ENCODE data around the gene FGF14. TPM values are rescaled to one million over a fixed set of nuclear protein-coding genes. Genes with fewer than 3 reads are reported as not detected.

Gene FGF14
- total and polyA plus RNA-seq, 5 experiments from 2014 or later: not detected

DNA sequence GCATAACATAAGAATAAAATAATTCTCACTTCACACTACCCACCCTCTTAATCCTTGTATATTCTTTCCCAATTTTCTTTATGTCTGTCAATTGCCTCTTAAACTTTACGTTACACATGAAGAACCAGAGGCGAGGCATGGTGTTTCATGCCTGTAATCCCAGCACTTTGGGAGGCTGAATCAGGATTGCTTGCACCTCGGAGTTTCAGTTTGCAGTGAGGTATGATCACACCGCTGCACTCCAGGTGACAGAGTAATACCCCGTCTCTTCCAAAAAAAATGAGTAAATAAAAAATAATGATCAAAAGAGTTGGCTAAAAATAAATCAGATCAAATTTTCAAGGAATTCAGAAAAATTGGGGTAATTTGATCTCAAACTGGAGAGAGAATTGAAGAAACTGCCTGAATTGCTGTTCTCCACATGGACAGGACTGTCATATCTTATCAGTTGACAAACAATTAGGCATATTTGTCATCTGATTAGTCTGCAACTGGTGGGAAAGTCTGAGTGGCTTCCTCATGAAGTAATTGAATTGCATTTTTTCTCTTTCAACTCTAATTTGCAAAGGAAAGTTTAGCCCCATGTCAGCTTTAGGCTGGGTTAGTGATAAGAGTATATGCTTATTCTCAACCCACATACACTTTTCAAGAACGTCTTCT, 646.5 kb downstream of the FGF14 start:
- POLR2A ChIA-PET: no interaction called here
- Mint-ChIP-seq H3K9me3 (no peaks in the 10 kb centered on the region), H3K36me3 (no peaks in the 10 kb centered on the region), H3K27ac (no peak overlapping the region), H3K4me3 (no peak overlapping the region), H3K4me1 (no peaks in the 10 kb centered on the region), H3K27me3 (peaks cover 5 to 16% (median 10%) of the 10 kb centered on the region in 5 donors)
- ATAC-seq (no peak), DNase-seq (no peak)

DNA sequence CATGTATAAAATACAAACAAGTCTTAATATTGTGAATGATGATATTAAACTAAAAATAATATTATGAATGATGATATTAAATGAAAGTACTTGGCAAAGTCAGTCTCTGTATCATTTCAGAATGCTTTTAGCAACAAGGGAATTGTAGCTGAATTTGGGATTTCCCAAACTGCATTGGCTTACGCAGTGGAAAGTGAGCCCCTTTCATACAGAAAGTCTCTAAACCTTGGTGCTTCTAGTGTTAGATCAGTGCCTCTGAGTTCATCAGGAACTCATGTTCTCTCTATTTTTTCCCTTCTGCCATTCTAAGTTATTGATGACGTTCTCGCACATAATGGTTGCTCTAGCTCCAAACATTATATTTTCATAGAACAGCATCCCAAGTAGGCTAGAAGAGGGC, 649.4 kb downstream of the FGF14 start:
- peaks cover 0 to 8% (median 5%) of the 10 kb centered on the region in 5 donors for H3K27me3 Mint-ChIP-seq
- H3K4me3 Mint-ChIP-seq: no peak overlapping the region
- no peak overlapping the region for H3K27ac Mint-ChIP-seq
- no peaks in the 10 kb centered on the region for H3K4me1 Mint-ChIP-seq
- H3K36me3 Mint-ChIP-seq: no peaks in the 10 kb centered on the region
- H3K9me3 Mint-ChIP-seq: no peaks in the 10 kb centered on the region
- DNase-seq: no peak
- POLR2A ChIA-PET: no interaction called here
- no peak for ATAC-seq

DNA sequence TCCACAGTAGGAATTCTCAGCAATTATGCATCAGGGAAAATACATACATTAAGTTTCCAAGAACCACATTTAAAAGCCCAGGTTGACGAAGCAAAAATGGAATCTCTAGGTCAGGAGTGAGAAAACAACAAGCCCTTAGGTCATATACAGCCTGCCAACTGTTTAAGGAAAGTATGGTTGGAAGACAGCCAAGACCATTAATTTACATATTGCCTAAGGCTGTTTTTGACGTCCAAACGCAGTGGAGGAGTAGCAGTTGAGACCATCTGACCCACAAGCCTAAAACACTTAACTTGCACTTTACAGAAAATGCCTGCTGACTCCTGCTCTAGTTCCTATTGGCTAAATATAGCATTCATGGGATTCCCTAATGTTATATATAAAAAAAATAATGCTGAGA, 650.4 kb downstream of the FGF14 start:
- POLR2A ChIA-PET: no interaction called here
- Mint-ChIP-seq H3K9me3 (no peaks in the 10 kb centered on the region), H3K4me1 (no peaks in the 10 kb centered on the region), H3K27ac (no peak overlapping the region), H3K4me3 (no peak overlapping the region), H3K27me3 (peaks cover 0 to 9% (median 7%) of the 10 kb centered on the region in 5 donors), H3K36me3 (no peaks in the 10 kb centered on the region)
- DNase-seq: no peak
- ATAC-seq: no peak

DNA sequence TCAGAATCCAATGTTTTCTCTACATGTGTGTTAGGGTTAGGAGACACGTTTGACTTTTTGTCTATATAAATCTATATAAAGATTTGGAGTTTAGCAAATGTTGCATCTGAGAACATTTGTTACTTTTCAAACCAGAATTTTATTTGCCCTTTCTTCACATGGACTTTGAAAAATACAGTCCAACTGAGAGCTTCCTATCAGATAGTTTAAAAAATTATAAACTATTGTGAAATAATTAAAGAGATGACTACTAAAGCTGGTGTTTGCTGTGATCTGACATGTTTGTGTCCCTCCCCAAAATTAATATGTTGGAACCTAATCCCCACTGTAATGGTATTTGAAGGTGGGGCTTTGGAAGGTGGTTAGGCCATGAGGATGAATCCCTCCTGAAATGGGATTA, 652.3 kb downstream of the FGF14 start:
- no peaks in the 10 kb centered on the region for H3K9me3 Mint-ChIP-seq
- no peaks in the 10 kb centered on the region for H3K36me3 Mint-ChIP-seq
- peaks cover 0 to 14% (median 11%) of the 10 kb centered on the region in 5 donors for H3K27me3 Mint-ChIP-seq
- no peak overlapping the region for H3K4me3 Mint-ChIP-seq
- no peak overlapping the region for H3K27ac Mint-ChIP-seq
- ATAC-seq: no peak
- no peaks in the 10 kb centered on the region for H3K4me1 Mint-ChIP-seq
- DNase-seq: no peak
- POLR2A ChIA-PET: no interaction called here

DNA sequence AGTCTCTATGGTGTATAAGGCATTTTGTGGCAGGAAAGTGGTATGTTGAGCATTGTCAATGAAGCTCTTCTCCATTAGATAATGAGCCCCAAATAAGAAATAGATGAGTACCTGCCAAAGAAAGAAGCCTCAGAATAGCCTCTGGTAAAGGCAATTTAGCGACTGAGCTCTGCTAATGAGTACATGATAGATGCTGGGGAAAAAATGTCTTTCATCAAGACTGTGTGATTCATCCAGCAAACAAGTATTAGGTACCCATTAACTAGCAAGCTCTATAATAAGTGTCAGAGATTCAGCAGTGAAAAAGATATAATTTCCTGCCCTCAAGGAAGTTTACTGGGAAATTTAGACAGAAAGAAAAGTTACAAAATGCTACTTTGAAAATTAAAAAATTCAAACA, 654.8 kb downstream of the FGF14 start:
- Mint-ChIP-seq H3K36me3 (no peaks in the 10 kb centered on the region), H3K4me3 (no peak overlapping the region), H3K27me3 (peaks cover 0 to 14% (median 12%) of the 10 kb centered on the region in 5 donors), H3K4me1 (no peaks in the 10 kb centered on the region), H3K27ac (no peak overlapping the region), H3K9me3 (no peaks in the 10 kb centered on the region)
- DNase-seq: no peak
- no peak for ATAC-seq
- POLR2A ChIA-PET: no interaction called here

DNA sequence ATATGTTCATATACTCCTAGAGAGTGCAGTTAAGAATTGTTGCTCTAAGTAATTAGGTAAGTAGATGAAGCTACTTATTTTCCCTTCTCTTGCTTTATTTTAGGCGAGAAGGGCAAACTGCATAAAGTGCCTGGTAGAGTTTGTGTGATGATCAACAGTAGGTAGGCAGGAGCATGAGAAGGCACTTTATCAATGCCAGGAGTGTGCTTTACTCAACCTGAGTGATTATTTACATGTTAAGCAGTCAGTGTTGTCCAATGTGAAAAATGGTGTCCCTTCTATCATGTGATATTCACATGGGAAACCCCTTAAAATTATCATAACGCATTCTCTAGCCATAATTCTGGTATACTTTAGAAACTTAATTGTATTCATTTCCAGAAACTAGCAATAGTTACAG, 655.3 kb downstream of the FGF14 start:
- ATAC-seq: no peak
- Mint-ChIP-seq H3K9me3 (no peaks in the 10 kb centered on the region), H3K27ac (no peak overlapping the region), H3K27me3 (peaks cover 0 to 14% (median 11%) of the 10 kb centered on the region in 5 donors), H3K36me3 (no peaks in the 10 kb centered on the region), H3K4me3 (no peak overlapping the region), H3K4me1 (no peaks in the 10 kb centered on the region)
- POLR2A ChIA-PET: no interaction called here
- DNase-seq: no peak

DNA sequence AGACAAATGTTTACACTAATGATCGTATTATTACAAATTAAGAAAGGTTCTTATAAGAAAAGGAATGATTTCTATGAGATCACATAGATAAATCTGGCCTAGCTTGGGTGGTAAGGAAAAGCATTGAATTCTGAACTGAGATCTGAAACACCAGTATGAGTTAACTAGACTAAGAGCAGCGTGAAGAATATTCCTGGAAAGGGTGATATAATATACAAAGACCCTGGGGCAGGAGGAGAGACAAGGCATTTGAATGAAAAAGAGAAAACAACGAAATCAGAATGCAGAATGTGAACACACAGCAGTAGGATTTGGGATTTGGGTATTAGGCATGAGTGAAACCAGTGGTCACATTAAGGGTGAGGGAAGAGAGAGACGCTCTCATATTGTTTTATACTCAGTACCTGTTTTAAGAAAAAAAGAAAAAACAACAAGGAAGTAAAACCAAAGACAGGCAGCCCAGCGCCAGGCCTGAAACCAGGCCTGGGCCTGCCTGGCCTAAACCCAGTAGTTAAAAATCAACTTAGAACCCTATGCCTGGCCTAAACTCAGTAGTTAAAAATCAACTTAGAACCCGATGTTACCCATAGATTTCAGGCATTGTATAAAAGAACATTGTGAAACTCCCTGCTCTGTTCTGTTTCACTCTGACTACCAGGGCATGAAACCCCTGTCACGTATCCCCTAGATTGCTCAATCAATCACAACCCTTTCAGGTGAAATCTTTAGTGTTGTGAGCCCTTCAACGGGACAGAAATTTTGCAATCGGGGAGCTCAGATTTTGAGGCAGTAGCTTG, 662.3 kb downstream of the FGF14 start:
- POLR2A ChIA-PET: no interaction called here
- no peak overlapping the region for H3K27ac Mint-ChIP-seq
- DNase-seq (no peak), ATAC-seq (no peak)
- H3K4me3 Mint-ChIP-seq: no peak overlapping the region
- H3K36me3 Mint-ChIP-seq: no peaks in the 10 kb centered on the region
- no peaks in the 10 kb centered on the region for H3K9me3 Mint-ChIP-seq
- no peaks in the 10 kb centered on the region for H3K4me1 Mint-ChIP-seq
- peaks cover 0 to 4% (median 0%) of the 10 kb centered on the region in 5 donors for H3K27me3 Mint-ChIP-seq

DNA sequence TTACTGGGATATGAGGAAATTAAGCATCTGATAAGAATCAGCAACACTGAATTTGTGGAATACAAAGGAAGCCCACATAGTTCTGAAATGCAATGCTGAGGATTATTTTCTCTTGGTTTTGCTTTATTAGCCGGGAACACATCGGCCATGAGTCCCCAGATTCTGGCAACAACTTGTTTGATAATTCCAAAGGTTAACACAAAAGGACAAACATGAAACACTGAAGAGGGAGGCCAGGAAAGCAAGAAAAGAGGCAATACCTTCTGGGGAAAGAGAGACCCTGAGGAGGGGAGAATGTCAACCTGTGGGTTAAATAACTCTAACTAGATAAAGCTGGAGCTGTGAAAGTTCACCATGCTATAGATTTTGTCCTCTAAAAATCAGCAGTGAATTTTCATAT, 663.5 kb downstream of the FGF14 start:
- Mint-ChIP-seq H3K9me3 (no peaks in the 10 kb centered on the region), H3K27me3 (peaks cover 0 to 3% (median 0%) of the 10 kb centered on the region in 5 donors), H3K36me3 (no peaks in the 10 kb centered on the region), H3K4me3 (no peak overlapping the region), H3K27ac (no peak overlapping the region), H3K4me1 (no peaks in the 10 kb centered on the region)
- POLR2A ChIA-PET: no interaction called here
- DNase-seq: no peak
- no peak for ATAC-seq

DNA sequence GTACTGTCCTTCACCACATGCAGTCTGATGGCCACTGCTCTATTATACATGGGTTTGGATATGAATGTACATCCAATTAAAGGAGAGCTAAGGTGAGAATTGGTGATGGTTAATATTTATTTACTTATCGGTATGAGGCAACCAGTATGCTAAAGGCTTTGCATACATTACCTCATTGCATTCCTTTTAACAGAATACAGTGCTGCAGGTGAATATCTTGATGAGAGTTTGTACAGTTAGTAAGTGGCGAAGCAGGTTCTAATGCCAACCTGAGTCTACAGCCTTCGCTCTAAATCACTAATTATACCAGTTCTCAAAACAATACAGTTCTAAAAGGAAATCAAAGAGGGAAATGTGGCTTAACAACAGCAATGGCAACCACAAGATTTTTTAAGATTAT, 665.3 kb downstream of the FGF14 start:
- ATAC-seq (no peak), DNase-seq (no peak)
- H3K27ac Mint-ChIP-seq: no peak overlapping the region
- H3K4me1 Mint-ChIP-seq: no peaks in the 10 kb centered on the region
- H3K4me3 Mint-ChIP-seq: no peak overlapping the region
- H3K27me3 Mint-ChIP-seq: peaks cover 0 to 1% (median 0%) of the 10 kb centered on the region in 5 donors
- POLR2A ChIA-PET: no interaction called here
- H3K36me3 Mint-ChIP-seq: no peaks in the 10 kb centered on the region
- no peaks in the 10 kb centered on the region for H3K9me3 Mint-ChIP-seq

DNA sequence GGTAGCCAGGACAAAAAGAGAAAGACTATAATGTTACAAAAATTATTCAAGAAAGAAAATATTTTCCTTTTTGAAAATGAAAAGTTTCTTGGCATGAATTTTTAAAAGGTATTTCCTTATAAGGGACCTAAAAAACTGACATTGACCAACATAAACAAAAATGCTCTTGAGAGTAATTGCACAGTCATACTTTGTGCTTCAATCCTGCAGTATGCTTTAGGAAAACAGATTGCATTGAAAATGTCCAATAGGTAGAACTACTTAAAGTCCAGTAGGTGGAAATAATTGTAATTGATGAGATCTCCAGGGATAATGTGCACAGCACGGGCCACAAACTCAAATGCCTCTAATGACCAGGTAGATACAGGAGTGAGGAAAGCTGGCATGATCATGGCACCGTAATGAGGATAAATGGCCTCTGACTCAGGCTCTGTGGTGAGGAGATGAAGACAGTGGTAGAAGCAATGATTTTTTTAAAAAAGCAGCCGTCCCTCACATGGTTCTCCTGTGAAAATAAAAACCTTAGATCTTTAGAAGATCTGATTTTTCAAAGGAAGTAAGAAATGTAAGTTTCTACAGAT, 671.3 kb downstream of the FGF14 start:
- no peaks in the 10 kb centered on the region for H3K36me3 Mint-ChIP-seq
- no peak overlapping the region for H3K4me3 Mint-ChIP-seq
- ATAC-seq (no peak), DNase-seq (no peak)
- no peak overlapping the region for H3K27ac Mint-ChIP-seq
- peaks cover 0 to 4% (median 2%) of the 10 kb centered on the region in 5 donors for H3K27me3 Mint-ChIP-seq
- POLR2A ChIA-PET: no interaction called here
- H3K9me3 Mint-ChIP-seq: no peaks in the 10 kb centered on the region
- H3K4me1 Mint-ChIP-seq: peaks cover 0 to 2% (median under 1%) of the 10 kb centered on the region in 4 donors

DNA sequence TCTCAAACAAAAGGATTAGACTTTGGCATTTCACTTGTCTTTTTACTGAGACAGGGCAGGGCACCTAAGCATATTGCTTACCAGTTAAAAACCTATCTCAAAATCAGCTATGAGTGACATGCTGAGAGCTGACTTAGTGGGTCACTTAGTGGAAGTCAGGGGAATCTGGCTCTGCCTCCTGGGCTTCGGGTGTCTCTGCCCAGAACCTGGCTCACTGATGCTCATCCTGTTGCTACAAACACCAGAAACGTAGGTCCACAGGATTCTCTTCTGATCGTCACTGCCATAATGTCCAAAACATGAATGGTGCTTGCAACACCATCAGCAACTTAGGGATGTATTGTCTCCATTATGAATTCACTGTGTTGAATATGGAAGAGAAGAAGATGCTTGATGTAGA, 673.2 kb downstream of the FGF14 start:
- H3K4me1 Mint-ChIP-seq: peaks cover 0 to 2% (median under 1%) of the 10 kb centered on the region in 4 donors
- H3K27me3 Mint-ChIP-seq: peaks cover 0 to 4% (median 2%) of the 10 kb centered on the region in 5 donors
- no peak overlapping the region for H3K4me3 Mint-ChIP-seq
- H3K36me3 Mint-ChIP-seq: no peaks in the 10 kb centered on the region
- DNase-seq (no peak), ATAC-seq (no peak)
- peaks cover 0 to 2% (median 0%) of the 10 kb centered on the region in 9 donors for H3K9me3 Mint-ChIP-seq
- POLR2A ChIA-PET: no interaction called here
- no peak overlapping the region for H3K27ac Mint-ChIP-seq

DNA sequence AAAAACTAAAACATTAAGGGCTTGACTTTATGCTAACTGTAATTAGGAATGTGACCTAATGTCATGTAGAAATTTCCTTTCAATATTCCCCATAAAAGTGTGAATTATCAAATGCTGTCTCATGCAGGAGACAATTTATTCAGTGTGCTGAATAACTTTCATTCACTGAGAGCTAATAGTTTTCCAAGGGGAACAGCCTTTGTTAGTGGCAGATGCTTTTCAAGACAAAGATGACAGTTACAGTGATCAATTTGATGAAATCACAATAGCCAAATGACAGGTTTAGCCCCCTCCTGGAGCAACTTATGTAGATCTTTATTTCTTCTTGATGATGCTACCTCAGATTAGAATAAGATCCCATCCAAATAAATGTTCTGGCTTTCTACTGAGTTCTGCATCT, 673.8 kb downstream of the FGF14 start:
- Mint-ChIP-seq H3K27ac (no peak overlapping the region), H3K9me3 (peaks cover 0 to 4% (median 0%) of the 10 kb centered on the region in 9 donors), H3K36me3 (no peaks in the 10 kb centered on the region), H3K4me3 (no peak overlapping the region), H3K27me3 (peaks cover 0 to 4% (median 2%) of the 10 kb centered on the region in 5 donors), H3K4me1 (peaks cover 0 to 2% (median under 1%) of the 10 kb centered on the region in 4 donors)
- POLR2A ChIA-PET: no interaction called here
- DNase-seq: no peak
- no peak for ATAC-seq

DNA sequence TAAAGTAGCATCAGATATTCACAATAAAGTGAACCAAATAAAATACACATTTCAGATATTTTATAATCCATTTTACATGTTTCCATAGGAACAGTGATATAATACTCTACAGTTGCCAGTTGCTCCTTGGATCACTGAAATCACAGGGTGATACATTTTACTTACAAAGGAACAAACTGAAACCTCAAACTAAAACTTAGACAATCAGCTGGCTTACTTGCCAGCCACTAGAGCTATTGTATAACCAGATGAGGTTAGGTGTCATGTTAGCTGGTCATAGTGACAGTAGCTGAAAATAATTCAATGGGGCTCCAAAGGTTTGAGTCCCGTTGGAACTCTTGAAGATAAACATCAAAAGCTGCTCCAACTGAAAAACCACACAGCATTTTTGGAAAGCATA, 674.7 kb downstream of the FGF14 start:
- DNase-seq (no peak), ATAC-seq (no peak)
- Mint-ChIP-seq H3K27ac (no peak overlapping the region), H3K9me3 (peaks cover 0 to 4% (median 0%) of the 10 kb centered on the region in 9 donors), H3K4me1 (peaks cover 0 to 2% (median under 1%) of the 10 kb centered on the region in 4 donors), H3K4me3 (no peak overlapping the region), H3K36me3 (no peaks in the 10 kb centered on the region), H3K27me3 (peaks cover 0 to 4% (median 2%) of the 10 kb centered on the region in 5 donors)
- POLR2A ChIA-PET: no interaction called here
